GM12878 (cell line): ENCODE results near the gene MYO10. TPM values are rescaled to one million over a fixed set of nuclear protein-coding genes. Genes with fewer than 3 reads are reported as not detected.

Experiments
- ATAC-seq: fragments of 200-7000 bp; cut with Tn5 transposase; 3 replicates; pipeline ENCODE4 v1.9.1; 2020; ENCODE audit warnings: mild to moderate bottlenecking, moderate library complexity
- BruUV-seq: library from RNA; stranded (reverse); fragments of 400-500 nt; replicated peaks from 2 replicates; lab custom pipeline; 2021; lab: Mats Ljungman, UMichigan
- CTCF ChIA-PET: fragments of 300-600 bp; sonication (Branson Sonifier 250); formaldehyde crosslinking; extraction: SDS; loops from one replicate; lab custom pipeline; 2021; ENCODE audit warnings: inconsistent platforms; lab: Yijun Ruan, JAX
- POLR2A ChIA-PET: fragments of 350-600 bp; formaldehyde crosslinking; extraction: SDS; loops from one replicate; lab custom pipeline; 2021; ENCODE audit warnings: inconsistent platforms; lab: Charles Lee
- RAD21 ChIA-PET: fragments of 300-600 bp; sonication (Branson Sonifier 250); formaldehyde crosslinking; loops from one replicate; lab custom pipeline; 2023; ENCODE audit warnings: antibody characterized with exemption; ENCODE audit not compliant: unreplicated experiment; lab: Charles Lee
- SMC1A ChIA-PET: fragments of 300-600 bp; sonication (Branson Sonifier 250); formaldehyde crosslinking; loops from one replicate; lab custom pipeline; 2023; ENCODE audit not compliant: unreplicated experiment, uncharacterized antibody; lab: Charles Lee
- DNase-seq: peaks from one replicate; pipeline ENCODE4 v3.0.0-alpha.2; 2011; ENCODE audit warnings: low read depth, low spot score
- FAIRE-seq: peaks from 3 replicates; lab custom pipeline; 2011; peaks lifted over from hg19 to GRCh38; lab: Jason Lieb, UNC
- H2AFZ ChIP-seq: 2 replicates; pipeline ENCODE4 v1.6.0; 2011; ENCODE audit warnings: low read depth, low read length, control low read depth; ENCODE audit not compliant: control insufficient read depth
- H3K27ac ChIP-seq: 2 replicates; pipeline ENCODE4 v1.5.1; 2011; ENCODE audit warnings: control low read depth; ENCODE audit not compliant: control insufficient read depth, insufficient read depth
- H3K27me3 ChIP-seq, 2 experiments: replicated peaks in 1 of 2; 2 replicates each; pipeline versions ENCODE4 v1.6.0 to v1.6.1; 2011; ENCODE audit warnings: low read length in 1 of 2; ENCODE audit not compliant: control insufficient read depth in 2 of 2, insufficient read depth in 2 of 2
- H3K36me3 ChIP-seq, 2 experiments: 2 replicates each; pipeline ENCODE4 v1.5.1; 2011; ENCODE audit warnings: low read length in 1 of 2; ENCODE audit not compliant: control insufficient read depth in 2 of 2, insufficient read depth in 2 of 2
- H3K4me1 ChIP-seq: 2 replicates; pipeline ENCODE4 v1.6.1; 2011; ENCODE audit warnings: mild to moderate bottlenecking, low read length, moderate library complexity, mixed read lengths; ENCODE audit not compliant: control insufficient read depth, insufficient read depth
- H3K4me2 ChIP-seq: 2 replicates; pipeline ENCODE4 v1.6.0; 2011; ENCODE audit warnings: control low read depth; ENCODE audit not compliant: control insufficient read depth, insufficient read depth
- H3K4me3 ChIP-seq: fragments of 200-600 bp; sonication (generic); 2 replicates; pipeline ENCODE4 v1.5.1; 2016
- H3K79me2 ChIP-seq: 2 replicates; pipeline ENCODE4 v1.6.0; 2011; ENCODE audit warnings: low read length; ENCODE audit not compliant: control insufficient read depth, insufficient read depth
- H3K9ac ChIP-seq: 2 replicates; pipeline ENCODE4 v1.8.0; 2011; ENCODE audit warnings: low read length, control low read depth, mixed read lengths; ENCODE audit not compliant: control insufficient read depth, insufficient read depth
- H3K9me3 ChIP-seq: replicated peaks from 3 replicates; pipeline ENCODE4 v1.5.1; 2011; ENCODE audit warnings: mild to moderate bottlenecking, low read length; ENCODE audit not compliant: control insufficient read depth, insufficient read depth
- H4K20me1 ChIP-seq: 2 replicates; pipeline ENCODE4 v1.6.0; 2011; ENCODE audit not compliant: control insufficient read depth, insufficient read depth
- BMI1 ChIP-seq: fragments of 450-650 bp; IDR thresholded peaks from 2 replicates; pipeline ENCODE4 v1.6.1; 2016; ENCODE audit warnings: mild to moderate bottlenecking, moderate library complexity, borderline replicate concordance
- CEBPZ ChIP-seq: fragments of 150-350 bp; IDR thresholded peaks from 2 replicates; pipeline ENCODE4 v1.6.1; 2016; ENCODE audit warnings: low read depth, low read length
- CREM ChIP-seq: IDR thresholded peaks from 2 replicates; pipeline ENCODE4 v1.6.1; 2014; ENCODE audit warnings: antibody characterized with exemption, low read depth
- EP300 ChIP-seq, 2 experiments: fragments of 150-350 bp in 1 of 2; IDR thresholded peaks; 2 replicates each; pipeline ENCODE4 v1.6.1; 2011 to 2012; ENCODE audit warnings: low read depth in 2 of 2, low read length in 2 of 2, borderline replicate concordance in 1 of 2, improper control_type of control experiment in 1 of 2, inconsistent platforms in 1 of 2; ENCODE audit not compliant: control insufficient read depth in 1 of 2
- HSF1 ChIP-seq: fragments of 150-350 bp; IDR thresholded peaks from 2 replicates; pipeline ENCODE4 v1.6.1; 2014; ENCODE audit warnings: mild to moderate bottlenecking, low read depth, low read length
- MEF2A ChIP-seq: IDR thresholded peaks from 2 replicates; pipeline ENCODE4 v1.6.1; 2011; ENCODE audit warnings: low read depth, mild to moderate bottlenecking, low read length, moderate library complexity; ENCODE audit not compliant: insufficient read depth
- NFXL1 ChIP-seq: fragments of 450-650 bp; IDR thresholded peaks from 2 replicates; pipeline ENCODE4 v1.6.1; 2017; ENCODE audit warnings: antibody characterized with exemption, mild to moderate bottlenecking, borderline replicate concordance
- NR2C1 ChIP-seq: fragments of 450-650 bp; IDR thresholded peaks from 2 replicates; pipeline ENCODE4 v1.6.1; 2017; ENCODE audit warnings: antibody characterized with exemption, mild to moderate bottlenecking, moderate library complexity
- RCOR1 ChIP-seq: conservative IDR thresholded peaks from 2 replicates; pipeline ENCODE4 v1.6.1; 2012; ENCODE audit warnings: low read depth, low read length, improper control_type of control experiment
- WGBS: methylation state at CpG from one replicate; pipeline ENCODE4 v1.1.6; 2016; ENCODE audit warnings: low lambda C conversion rate; ENCODE audit not compliant: insufficient replicate concordance, insufficient coverage; ENCODE audit errors: missing lambda C conversion rate; 5-methylcytosine and 5-hydroxymethylcytosine counted together
- in situ Hi-C: fragments of 300-500 bp; cut with MboI; formaldehyde crosslinking; loops from 9 replicates; pipeline ENCODE4 v1.14.3; 2018; ENCODE audit warnings: mixed read lengths
- intact Hi-C: fragments of 100-400 bp; cut with micrococcal nuclease; formaldehyde crosslinking; loops from one replicate; pipeline ENCODE4 v1.14.2; 2022; ENCODE audit not compliant: unreplicated experiment
- polyA plus RNA-seq, 11 experiments: library from polyadenylated mRNA; depleted of rRNA in 4 of 11; unstranded in 6 of 11; stranded (reverse) in 5 of 11; fragments of >200 nt; fragmentation: Nextera tagmentation in 4 of 11; fragmentation: Illumina TruSeq in 1 of 11; extraction: Ambion mirVana in 4 of 11; extraction: Trizol in 1 of 11; gene quantifications; 1 replicate in 1 of 11; 2 replicates in 10 of 11; pipeline versions ENCODE4 v1.2.1 to v1.2.3, GENCODE V29; 2011 to 2016; ENCODE audit warnings: inconsistent platforms in 2 of 11, missing spikeins in 2 of 11, low read depth in 1 of 11
- total RNA-seq, 4 experiments: library from RNA; depleted of rRNA in 3 of 4; stranded (reverse); fragments of >200 nt in 3 of 4; fragmentation: Illumina TruSeq in 1 of 4; extraction: Trizol in 1 of 4; gene quantifications; 2 replicates each; pipeline versions ENCODE4 v1.2.1 to v1.2.3, GENCODE V29; 2013 to 2021
- TF ChIP-seq, protein P1 (sequence below): IDR thresholded peaks from 2 replicates; pipeline ENCODE4 v1.6.1; 2011; ENCODE audit warnings: borderline replicate concordance, low read depth, mild to moderate bottlenecking, moderate library complexity, mixed read lengths, low read length; ENCODE audit not compliant: insufficient read depth; ENCODE audit errors: extremely low read length

MYO10 gene
- total and polyA plus RNA-seq, 10 of the 15 experiments (the other 5 are each of a cell fraction or from before 2014, with no cell fraction given), result 0.02 to 0.77 (median 0.17) TPM

GRCh38 chr5:16615741-16616535 is 320.1 kb downstream of the MYO10 start (continued):
- TF ChIP-seq HSF1, result no peak
- TF ChIP-seq NR2C1, result no peak
- no peak for TF ChIP-seq RCOR1
- no peak for TF ChIP-seq MEF2A
- TF ChIP-seq, all 136 proteins: peak for 0

DNA sequence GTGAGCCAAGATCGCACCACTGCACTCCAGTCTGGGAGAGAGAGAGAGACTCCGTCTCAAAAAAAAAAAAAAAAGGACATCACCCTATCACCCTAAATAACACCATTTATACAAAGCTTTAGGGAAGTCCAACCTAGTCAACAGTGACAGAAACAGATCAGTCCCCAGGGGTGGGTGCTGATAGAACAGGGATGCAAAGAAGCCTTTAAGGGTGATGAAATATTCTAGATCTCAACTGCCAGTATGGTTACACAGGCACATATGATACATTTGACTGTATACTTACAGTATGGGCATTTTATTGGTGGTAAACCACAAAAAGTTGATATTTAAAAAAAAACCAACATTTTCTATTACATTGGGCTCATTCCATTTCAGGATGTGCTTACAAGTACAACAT is 324.1 kb downstream of the MYO10 start:
- RAD21 ChIA-PET, result no interaction called here
- peak; percentile 43 for ATAC-seq
- H4K20me1 ChIP-seq, result no peaks in the 10 kb centered on the region
- POLR2A ChIA-PET, result no interaction called here
- H2AFZ ChIP-seq, result no peak overlapping the region
- H3K27ac ChIP-seq, result no peak overlapping the region
- no peak for FAIRE-seq
- H3K79me2 ChIP-seq, result no peaks in the 10 kb centered on the region
- BruUV-seq, result no TSS peak
- H3K4me1 ChIP-seq, result no peaks in the 10 kb centered on the region
- no peak overlapping the region for H3K4me2 ChIP-seq
- H3K9ac ChIP-seq, result no peak overlapping the region
- no peak overlapping the region for H3K4me3 ChIP-seq
- H3K36me3 ChIP-seq, result no peaks in the 10 kb centered on the region
- CTCF ChIA-PET, result no interaction called here
- intact Hi-C loops, result no loop called here
- H3K9me3 ChIP-seq, result no peaks in the 10 kb centered on the region
- SMC1A ChIA-PET, result no interaction called here
- H3K27me3 ChIP-seq, result no peaks in the 10 kb centered on the region; a peak in 2 of 4 replicates
- DNase-seq, result no peak
- 100% methylated on average over 1 of the region's 2 CpGs for WGBS
- in situ Hi-C loops, result no loop called here
- TF ChIP-seq, protein P1, sequence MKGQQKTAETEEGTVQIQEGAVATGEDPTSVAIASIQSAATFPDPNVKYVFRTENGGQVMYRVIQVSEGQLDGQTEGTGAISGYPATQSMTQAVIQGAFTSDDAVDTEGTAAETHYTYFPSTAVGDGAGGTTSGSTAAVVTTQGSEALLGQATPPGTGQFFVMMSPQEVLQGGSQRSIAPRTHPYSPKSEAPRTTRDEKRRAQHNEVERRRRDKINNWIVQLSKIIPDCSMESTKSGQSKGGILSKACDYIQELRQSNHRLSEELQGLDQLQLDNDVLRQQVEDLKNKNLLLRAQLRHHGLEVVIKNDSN, result no peak
- TF ChIP-seq CEBPZ (no peak), CREM (no peak), BMI1 (no peak), NFXL1 (no peak), EP300 (IDR thresholded peaks at IDR 0.05; ENCODE audit: borderline replicate concordance in 1 of 2, control insufficient read depth in 1 of 2, low read depth in 2 of 2, low read length in 2 of 2) (no peak), RCOR1 (no peak)
